ENCODE data around the gene TUSC7.

TUSC7 gene

GRCh38 chr3:116707531-116707930 is 2.0 kb upstream of the TUSC7 start:
- no peak for DNase-seq (ENCODE audit: low read depth)
- no peak overlapping the region for H3K4me3 ChIP-seq (ENCODE audit: low read depth, low read length)
- no peak for TF ChIP-seq MYC (IDR thresholded peaks at IDR 0.05; ENCODE audit: low read depth, low read length)
- TF ChIP-seq, protein P1, sequence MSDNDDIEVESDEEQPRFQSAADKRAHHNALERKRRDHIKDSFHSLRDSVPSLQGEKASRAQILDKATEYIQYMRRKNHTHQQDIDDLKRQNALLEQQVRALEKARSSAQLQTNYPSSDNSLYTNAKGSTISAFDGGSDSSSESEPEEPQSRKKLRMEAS (IDR thresholded peaks at IDR 0.05; ENCODE audit: low read depth, low read length) = no peak
- TF ChIP-seq, protein P2, sequence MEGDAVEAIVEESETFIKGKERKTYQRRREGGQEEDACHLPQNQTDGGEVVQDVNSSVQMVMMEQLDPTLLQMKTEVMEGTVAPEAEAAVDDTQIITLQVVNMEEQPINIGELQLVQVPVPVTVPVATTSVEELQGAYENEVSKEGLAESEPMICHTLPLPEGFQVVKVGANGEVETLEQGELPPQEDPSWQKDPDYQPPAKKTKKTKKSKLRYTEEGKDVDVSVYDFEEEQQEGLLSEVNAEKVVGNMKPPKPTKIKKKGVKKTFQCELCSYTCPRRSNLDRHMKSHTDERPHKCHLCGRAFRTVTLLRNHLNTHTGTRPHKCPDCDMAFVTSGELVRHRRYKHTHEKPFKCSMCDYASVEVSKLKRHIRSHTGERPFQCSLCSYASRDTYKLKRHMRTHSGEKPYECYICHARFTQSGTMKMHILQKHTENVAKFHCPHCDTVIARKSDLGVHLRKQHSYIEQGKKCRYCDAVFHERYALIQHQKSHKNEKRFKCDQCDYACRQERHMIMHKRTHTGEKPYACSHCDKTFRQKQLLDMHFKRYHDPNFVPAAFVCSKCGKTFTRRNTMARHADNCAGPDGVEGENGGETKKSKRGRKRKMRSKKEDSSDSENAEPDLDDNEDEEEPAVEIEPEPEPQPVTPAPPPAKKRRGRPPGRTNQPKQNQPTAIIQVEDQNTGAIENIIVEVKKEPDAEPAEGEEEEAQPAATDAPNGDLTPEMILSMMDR (IDR thresholded peaks at IDR 0.05; ENCODE audit: low read depth, low read length) = no peak
- no peak for TF ChIP-seq POLR2A (IDR thresholded peaks at IDR 0.05; ENCODE audit: extremely low read depth, insufficient read length)

DNA sequence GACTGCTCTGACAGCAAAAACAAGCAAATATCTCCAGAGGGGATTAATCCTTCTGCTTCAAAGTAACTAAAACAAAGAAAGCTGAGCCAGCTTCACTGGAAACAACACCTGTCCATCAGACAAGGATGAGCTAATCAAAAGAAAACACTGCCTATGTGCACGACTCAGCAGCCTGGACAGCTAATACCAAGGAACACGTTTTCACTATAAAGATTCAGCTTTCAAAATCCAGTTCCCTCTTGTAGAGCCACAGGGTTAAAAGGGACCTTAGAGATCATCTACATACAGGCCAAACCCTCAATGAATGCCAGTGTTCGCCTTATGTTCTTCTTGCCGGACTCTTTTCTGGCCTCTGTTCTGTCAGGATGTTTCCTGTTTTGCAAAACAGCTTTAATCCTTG is 6.9 kb downstream of the TUSC7 start:
- TF ChIP-seq POLR2A (IDR thresholded peaks at IDR 0.05; ENCODE audit: extremely low read depth, insufficient read length) (no peak), MYC (IDR thresholded peaks at IDR 0.05; ENCODE audit: low read depth, low read length) (no peak)
- TF ChIP-seq, protein P2 (IDR thresholded peaks at IDR 0.05; ENCODE audit: low read depth, low read length) = no peak
- TF ChIP-seq, protein P1 (IDR thresholded peaks at IDR 0.05; ENCODE audit: low read depth, low read length) = no peak
- DNase-seq (ENCODE audit: low read depth) = no peak
- no peak overlapping the region for H3K4me3 ChIP-seq (ENCODE audit: low read depth, low read length)

DNA sequence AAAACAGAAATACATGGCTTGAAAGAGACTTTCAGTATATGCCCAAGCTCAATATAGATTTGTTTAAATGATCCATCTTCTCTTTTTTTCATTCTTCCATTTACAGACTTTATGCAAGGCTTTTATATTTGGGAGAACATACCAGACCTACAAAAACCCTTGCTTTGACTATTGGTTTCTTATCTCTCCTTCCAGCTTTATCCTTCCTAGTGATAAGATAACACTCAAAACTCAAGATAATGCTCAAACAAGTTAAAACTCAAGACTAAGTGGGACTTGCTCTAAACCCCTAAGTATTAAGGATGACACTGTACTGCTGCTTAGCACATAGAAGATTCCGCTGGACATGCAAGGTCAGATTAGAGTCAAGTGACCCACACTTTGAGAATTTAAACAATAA is 8.0 kb downstream of the TUSC7 start:
- no peak overlapping the region for H3K4me3 ChIP-seq (ENCODE audit: low read depth, low read length)
- TF ChIP-seq, protein P2 (IDR thresholded peaks at IDR 0.05; ENCODE audit: low read depth, low read length) = no peak
- no peak for TF ChIP-seq POLR2A (IDR thresholded peaks at IDR 0.05; ENCODE audit: extremely low read depth, insufficient read length)
- TF ChIP-seq, protein P1 (IDR thresholded peaks at IDR 0.05; ENCODE audit: low read depth, low read length) = no peak
- TF ChIP-seq MYC (IDR thresholded peaks at IDR 0.05; ENCODE audit: low read depth, low read length) = no peak
- DNase-seq (ENCODE audit: low read depth) = no peak

DNA sequence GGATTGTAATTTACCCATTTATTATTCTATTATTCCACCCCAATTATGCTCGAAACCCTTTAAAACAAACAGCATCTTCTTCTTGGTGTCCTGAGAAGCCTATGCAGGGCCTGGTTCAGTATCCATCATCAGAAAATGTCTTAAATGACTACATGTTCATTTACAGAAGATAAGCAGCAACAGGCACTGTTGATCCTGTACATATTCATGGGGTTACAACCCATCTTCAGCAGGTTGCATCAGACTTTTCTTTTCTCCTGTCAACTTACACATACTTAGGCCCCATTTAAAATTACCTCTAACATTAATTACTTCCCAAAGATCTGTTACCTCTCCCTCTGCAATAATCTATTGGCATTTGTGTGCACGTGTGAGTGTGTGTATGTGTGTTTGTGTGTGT is 18.9 kb downstream of the TUSC7 start:
- DNase-seq (ENCODE audit: low read depth) = no peak
- no peak overlapping the region for H3K4me3 ChIP-seq (ENCODE audit: low read depth, low read length)
- no peak for TF ChIP-seq MYC (IDR thresholded peaks at IDR 0.05; ENCODE audit: low read depth, low read length)
- TF ChIP-seq, protein P1 (IDR thresholded peaks at IDR 0.05; ENCODE audit: low read depth, low read length) = no peak
- TF ChIP-seq POLR2A (IDR thresholded peaks at IDR 0.05; ENCODE audit: extremely low read depth, insufficient read length) = no peak

- H3K4me3 ChIP-seq (ENCODE audit: low read depth, low read length) = no peak overlapping the region
- TF ChIP-seq, protein P1 (IDR thresholded peaks at IDR 0.05; ENCODE audit: low read depth, low read length) = no peak
- TF ChIP-seq POLR2A (IDR thresholded peaks at IDR 0.05; ENCODE audit: extremely low read depth, insufficient read length) = no peak
- no peak for TF ChIP-seq MYC (IDR thresholded peaks at IDR 0.05; ENCODE audit: low read depth, low read length)
- TF ChIP-seq, protein P2 (IDR thresholded peaks at IDR 0.05; ENCODE audit: low read depth, low read length) = no peak
- DNase-seq (ENCODE audit: low read depth) = no peak
Measured at GRCh38 chr3:116734243-116734642, 24.7 kb downstream of the TUSC7 start.

GRCh38 chr3:116739678-116740077 is 30.1 kb downstream of the TUSC7 start:
- H3K4me3 ChIP-seq (ENCODE audit: low read depth, low read length) = no peak overlapping the region
- TF ChIP-seq, protein P2 (IDR thresholded peaks at IDR 0.05; ENCODE audit: low read depth, low read length) = no peak
- TF ChIP-seq, protein P1 (IDR thresholded peaks at IDR 0.05; ENCODE audit: low read depth, low read length) = no peak
- TF ChIP-seq MYC (IDR thresholded peaks at IDR 0.05; ENCODE audit: low read depth, low read length) (no peak), POLR2A (IDR thresholded peaks at IDR 0.05; ENCODE audit: extremely low read depth, insufficient read length) (no peak)
- no peak for DNase-seq (ENCODE audit: low read depth)

Measured in NB4 (cell line).